GM12874 (cell line): ENCODE measurements around the gene AADACL4.

ENCODE experiments used
- CTCF ChIP-seq: IDR thresholded peaks from 2 replicates; pipeline ENCODE4 v1.5.1; 2011; ENCODE audit warnings: low read depth, mild to moderate bottlenecking, control low read depth, low read length, moderate library complexity; ENCODE audit not compliant: insufficient read depth

The AADACL4 gene

GRCh38 chr1:12604986-12605385 is 38.9 kb upstream of the AADACL4 start:
- no peak for TF ChIP-seq CTCF

DNA sequence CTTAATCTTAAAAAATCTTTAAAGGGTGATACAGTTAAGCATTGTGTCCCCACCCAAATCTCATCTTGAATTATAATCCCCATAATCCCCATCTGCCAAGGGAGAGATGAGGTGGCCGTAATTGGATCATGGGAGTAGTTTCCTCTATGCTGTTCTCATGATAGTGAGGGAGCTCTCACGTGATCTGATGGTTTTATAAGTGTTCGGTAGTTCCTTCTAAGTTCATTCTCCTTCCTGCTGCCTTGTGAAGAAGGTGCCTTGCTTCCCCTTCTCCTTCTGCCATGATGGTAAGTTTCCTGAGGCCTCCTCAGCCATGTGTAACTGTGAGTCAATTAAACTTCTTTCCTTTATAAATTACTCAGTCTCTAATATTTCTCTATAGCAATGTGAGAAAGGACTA is 36.6 kb upstream of the AADACL4 start:
- TF ChIP-seq CTCF, result no peak

DNA sequence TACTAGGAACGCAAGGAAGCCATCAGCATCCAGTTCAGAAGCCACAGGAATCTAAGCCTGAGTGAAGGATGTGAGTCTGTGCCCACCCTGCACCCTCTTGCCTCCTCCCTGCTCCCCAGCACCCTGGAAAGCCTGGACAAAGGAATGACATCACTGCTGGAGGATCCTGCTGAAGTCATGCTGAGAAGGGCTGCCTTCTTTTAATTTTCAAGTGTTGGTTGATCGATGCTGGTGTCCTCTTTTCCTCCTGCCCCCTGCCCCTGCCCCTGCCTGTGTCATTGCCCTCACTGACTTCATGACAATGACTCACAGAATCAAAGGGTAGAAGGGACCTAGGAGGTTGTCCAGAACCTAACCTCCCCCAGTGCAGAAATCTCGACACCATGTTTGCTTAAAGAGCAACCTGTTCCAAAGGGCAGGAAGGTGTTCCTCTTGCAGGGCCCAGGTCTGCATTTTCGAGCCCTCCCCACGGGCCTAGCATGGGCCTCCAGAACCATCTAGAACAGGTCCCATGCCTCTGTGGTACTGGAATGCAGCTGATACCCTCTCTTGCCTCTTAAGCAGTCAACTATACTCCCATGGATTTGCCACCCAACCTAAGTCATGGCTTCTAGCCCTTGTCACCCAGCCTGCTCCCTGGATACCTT is 35.5 kb upstream of the AADACL4 start:
- no peak for TF ChIP-seq CTCF

DNA sequence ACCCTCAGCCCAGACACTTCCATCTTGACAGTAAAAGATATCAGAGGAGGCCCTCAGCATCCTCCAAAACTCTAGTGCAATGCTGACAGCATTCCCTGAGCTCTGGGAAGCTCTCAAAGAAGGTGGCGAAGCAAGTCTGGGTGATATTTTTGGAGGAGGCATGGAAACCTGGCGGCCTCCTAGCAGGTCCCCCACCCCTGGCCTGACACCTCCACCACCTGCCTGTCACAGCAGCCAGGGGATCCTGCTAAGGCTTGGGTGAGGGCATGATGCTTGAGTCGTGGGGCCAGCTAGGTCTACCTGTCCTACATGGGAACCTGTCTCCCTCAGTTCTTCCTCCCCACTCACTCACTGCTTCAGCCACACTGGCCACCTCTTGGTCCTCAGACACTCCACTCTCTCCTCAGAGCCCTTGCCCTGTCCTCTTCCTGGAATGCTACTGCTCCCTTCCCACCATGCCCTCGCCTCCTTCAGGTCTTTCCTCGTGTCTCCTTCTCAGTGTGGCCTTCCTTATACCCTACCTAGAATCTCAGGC is 34.3 kb upstream of the AADACL4 start:
- TF ChIP-seq CTCF, result no peak

- TF ChIP-seq CTCF, result no peak
Measured at GRCh38 chr1:12610305-12610935, 33.5 kb upstream of the AADACL4 start.

- TF ChIP-seq CTCF, result no peak
Measured at GRCh38 chr1:12610941-12611340, 32.9 kb upstream of the AADACL4 start.

DNA sequence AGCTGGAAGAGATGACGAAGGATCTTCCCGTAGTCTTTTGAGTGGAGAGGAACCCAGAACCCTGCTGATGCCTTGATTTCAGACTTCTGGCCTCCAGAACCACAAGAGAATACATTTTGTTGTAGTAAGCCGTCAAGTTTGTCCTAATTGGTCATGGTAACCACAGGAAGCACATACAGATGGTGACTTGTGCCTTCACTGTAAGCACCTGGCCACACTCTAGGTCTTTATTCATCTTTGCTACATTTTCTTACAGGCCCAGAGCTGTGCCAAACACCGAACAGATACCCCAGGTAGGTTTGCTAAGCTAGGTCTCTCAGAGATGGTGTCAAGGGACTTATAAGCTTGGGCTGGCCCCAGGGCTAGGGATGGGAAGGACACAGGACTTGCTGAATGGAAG is 30.7 kb upstream of the AADACL4 start:
- TF ChIP-seq CTCF, result no peak
